Measurements from ENCODE around the gene CPXM2. TPM values are rescaled to one million over a fixed set of nuclear protein-coding genes. Genes with fewer than 3 reads are reported as not detected.

CPXM2 gene
- polyA plus RNA-seq, 3 donors, result not detected

GRCh38 chr10:123783296-123783695 lies 108.3 kb downstream of the CPXM2 start:
- no peaks in the 10 kb centered on the region for H4K20me1 ChIP-seq (ENCODE audit: insufficient read depth, low read length)
- no peak overlapping the region for H3K4me2 ChIP-seq (replicated peaks; ENCODE audit: extremely low read depth, low read length, poor library complexity, severe bottlenecking)
- H3K27ac Mint-ChIP-seq, result no peak overlapping the region
- TF ChIP-seq CTCF (IDR thresholded peaks at IDR 0.05), result no peak
- no peaks in the 10 kb centered on the region for H3K36me3 ChIP-seq (replicated peaks in 1 of 2; ENCODE audit: control insufficient read depth in 1 of 2, insufficient read depth in 2 of 2, low read length in 2 of 2)
- intact Hi-C loops (cut with micrococcal nuclease), result no loop called here
- peaks cover 10 to 16% of the 10 kb centered on the region in 2 donors for H3K27me3 ChIP-seq (ENCODE audit: control insufficient read depth in 2 of 2, insufficient read depth in 2 of 2, low read length in 2 of 2)
- H3K4me1 ChIP-seq (ENCODE audit: control insufficient read depth in 1 of 2, insufficient read depth in 2 of 2, low read length in 2 of 2), result no peaks in the 10 kb centered on the region
- H3K4me3 ChIP-seq (replicated peaks in 1 of 3; ENCODE audit: low read depth in 2 of 3, low read length in 3 of 3), result no peak overlapping the region
- no peaks in the 10 kb centered on the region for H3K4me1 Mint-ChIP-seq
- no peak overlapping the region for H2AFZ ChIP-seq (ENCODE audit: insufficient read depth, low read depth, low read length, poor library complexity, severe bottlenecking)
- 69% methylated on average over 2 of the region's 3 CpGs for WGBS (ENCODE audit: insufficient coverage)
- no peaks in the 10 kb centered on the region for H3K36me3 Mint-ChIP-seq
- no peaks in the 10 kb centered on the region for H3K9me3 ChIP-seq (replicated peaks in 1 of 2; ENCODE audit: control insufficient read depth in 1 of 2, insufficient read depth in 1 of 2, low read length in 2 of 2)
- H3K27me3 Mint-ChIP-seq (ENCODE audit: low read depth in 3 of 3), result peaks cover 15 to 36% (median 27%) of the 10 kb centered on the region in 3 donors
- no peak overlapping the region for H3K27ac ChIP-seq (ENCODE audit: low read depth in 1 of 2, low read length in 2 of 2)
- no peaks in the 10 kb centered on the region for H3K79me2 ChIP-seq (ENCODE audit: insufficient read depth, low read length)
- H3K4me3 Mint-ChIP-seq, result no peak overlapping the region
- peaks cover 0 to 4% (median 0%) of the 10 kb centered on the region in 7 donors for H3K9me3 Mint-ChIP-seq
- no peak overlapping the region for H3K9ac ChIP-seq (ENCODE audit: insufficient read depth, low read length, poor library complexity, severe bottlenecking)
- DNase-seq, result no peak

GRCh38 chr10:123782549-123782948 lies 109.1 kb downstream of the CPXM2 start:
- Histone ChIP-seq H3K4me2 (replicated peaks; ENCODE audit: extremely low read depth, low read length, poor library complexity, severe bottlenecking) (no peak overlapping the region), H4K20me1 (ENCODE audit: insufficient read depth, low read length) (no peaks in the 10 kb centered on the region), H3K27ac (ENCODE audit: low read depth in 1 of 2, low read length in 2 of 2) (no peak overlapping the region), H3K4me1 (ENCODE audit: control insufficient read depth in 1 of 2, insufficient read depth in 2 of 2, low read length in 2 of 2) (no peaks in the 10 kb centered on the region), H3K27me3 (ENCODE audit: control insufficient read depth in 2 of 2, insufficient read depth in 2 of 2, low read length in 2 of 2) (peaks cover 14 to 18% of the 10 kb centered on the region in 2 donors), H2AFZ (ENCODE audit: insufficient read depth, low read depth, low read length, poor library complexity, severe bottlenecking) (no peak overlapping the region), H3K9ac (ENCODE audit: insufficient read depth, low read length, poor library complexity, severe bottlenecking) (no peak overlapping the region), H3K36me3 (replicated peaks in 1 of 2; ENCODE audit: control insufficient read depth in 1 of 2, insufficient read depth in 2 of 2, low read length in 2 of 2) (no peaks in the 10 kb centered on the region), H3K4me3 (replicated peaks in 1 of 3; ENCODE audit: low read depth in 2 of 3, low read length in 3 of 3) (no peak overlapping the region), H3K79me2 (ENCODE audit: insufficient read depth, low read length) (no peaks in the 10 kb centered on the region), H3K9me3 (replicated peaks in 1 of 2; ENCODE audit: control insufficient read depth in 1 of 2, insufficient read depth in 1 of 2, low read length in 2 of 2) (no peaks in the 10 kb centered on the region)
- WGBS (ENCODE audit: insufficient coverage), result 74% methylated on average over 3 of the region's 5 CpGs
- H3K9me3 Mint-ChIP-seq, result peaks cover 0 to 2% (median 0%) of the 10 kb centered on the region in 7 donors
- peaks cover 18 to 41% (median 33%) of the 10 kb centered on the region in 3 donors for H3K27me3 Mint-ChIP-seq (ENCODE audit: low read depth in 3 of 3)
- no peaks in the 10 kb centered on the region for H3K4me1 Mint-ChIP-seq
- H3K4me3 Mint-ChIP-seq, result no peak overlapping the region
- intact Hi-C loops (cut with micrococcal nuclease), result no loop called here
- H3K27ac Mint-ChIP-seq, result no peak overlapping the region
- no peak for TF ChIP-seq CTCF (IDR thresholded peaks at IDR 0.05)
- no peak for DNase-seq
- no peaks in the 10 kb centered on the region for H3K36me3 Mint-ChIP-seq
